ENCODE measurements around the gene IGSF9B. TPM values are rescaled to one million over a fixed set of nuclear protein-coding genes. Genes with fewer than 3 reads are reported as not detected.

IGSF9B gene
- total RNA-seq, 1 experiment from 2014 or later, result 2.2 TPM

DNA sequence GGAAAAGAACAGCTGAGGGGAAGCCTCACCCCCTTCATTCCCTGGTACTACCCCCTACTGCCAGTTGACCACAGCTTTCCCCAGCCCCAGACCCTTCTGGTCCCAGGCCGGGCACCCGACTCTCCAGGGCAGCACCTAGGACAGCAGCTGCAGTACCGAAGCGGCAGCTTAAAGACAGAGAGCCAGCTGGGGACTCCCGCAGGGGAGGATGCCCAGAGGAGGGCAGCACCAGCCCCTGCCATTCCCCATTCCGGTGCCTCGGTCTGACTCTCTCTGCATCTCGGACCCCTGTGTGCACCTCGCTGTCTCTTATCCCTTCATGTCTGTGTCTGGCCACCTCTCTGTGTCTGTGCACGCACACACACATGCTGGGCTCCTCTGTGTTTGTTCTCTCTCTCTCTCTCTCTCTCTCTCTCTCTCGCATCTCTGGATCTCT lies 9.4 kb downstream of the IGSF9B start:
- peaks cover 12% of the 10 kb centered on the region for H3K4me1 ChIP-seq (ENCODE audit: control insufficient read depth, insufficient read depth, low read length)
- H3K4me3 ChIP-seq (ENCODE audit: low read depth in 2 of 2, low read length in 2 of 2), result no peak overlapping the region
- H3K27me3 ChIP-seq (ENCODE audit: control insufficient read depth, insufficient read depth, low read length), result no peaks in the 10 kb centered on the region
- CTCF ChIA-PET, result interaction anchor here (1.1 kb wide), 1 partner anchor 20 kb away, joined by 3 read pairs; no protein-coding TSS in a partner anchor
- in situ Hi-C loops (cut with HindIII; ENCODE audit: low pct_unique_long_range_greater_than_20kb, low sequenced_read_pairs) (no loop called here), intact Hi-C loops (cut with micrococcal nuclease; ENCODE audit: unreplicated experiment) (no loop called here)
- POLR2A ChIA-PET, result interaction anchor here (0.7 kb wide), 1 partner anchor 125 kb away, joined by 6 read pairs; no protein-coding TSS in a partner anchor
- no peak for DNase-seq (ENCODE audit: low read depth, low spot score)
- no peaks in the 10 kb centered on the region for H3K9me3 ChIP-seq (ENCODE audit: control insufficient read depth, insufficient read depth, low read depth, low read length)
- H3K36me3 ChIP-seq (ENCODE audit: control insufficient read depth, insufficient read depth, low read length), result no peaks in the 10 kb centered on the region
- ATAC-seq, result peak; percentile 83
- no peak overlapping the region for H3K27ac ChIP-seq (ENCODE audit: low read length)
- no TSS peak for BruUV-seq (replicated peaks)
- TF ChIP-seq TCF7L2 (IDR thresholded peaks at IDR 0.05; ENCODE audit: low read depth, low read length) (peak; percentile 66; the same call in 1 of the 2 replicates), SIN3A (IDR thresholded peaks at IDR 0.05; ENCODE audit: borderline replicate concordance, insufficient read depth, low read depth, low read length) (no peak), POLR2AphosphoS5 (IDR thresholded peaks at IDR 0.05; ENCODE audit: low read depth, low read length) (no peak)
- TF ChIP-seq, protein P1, sequence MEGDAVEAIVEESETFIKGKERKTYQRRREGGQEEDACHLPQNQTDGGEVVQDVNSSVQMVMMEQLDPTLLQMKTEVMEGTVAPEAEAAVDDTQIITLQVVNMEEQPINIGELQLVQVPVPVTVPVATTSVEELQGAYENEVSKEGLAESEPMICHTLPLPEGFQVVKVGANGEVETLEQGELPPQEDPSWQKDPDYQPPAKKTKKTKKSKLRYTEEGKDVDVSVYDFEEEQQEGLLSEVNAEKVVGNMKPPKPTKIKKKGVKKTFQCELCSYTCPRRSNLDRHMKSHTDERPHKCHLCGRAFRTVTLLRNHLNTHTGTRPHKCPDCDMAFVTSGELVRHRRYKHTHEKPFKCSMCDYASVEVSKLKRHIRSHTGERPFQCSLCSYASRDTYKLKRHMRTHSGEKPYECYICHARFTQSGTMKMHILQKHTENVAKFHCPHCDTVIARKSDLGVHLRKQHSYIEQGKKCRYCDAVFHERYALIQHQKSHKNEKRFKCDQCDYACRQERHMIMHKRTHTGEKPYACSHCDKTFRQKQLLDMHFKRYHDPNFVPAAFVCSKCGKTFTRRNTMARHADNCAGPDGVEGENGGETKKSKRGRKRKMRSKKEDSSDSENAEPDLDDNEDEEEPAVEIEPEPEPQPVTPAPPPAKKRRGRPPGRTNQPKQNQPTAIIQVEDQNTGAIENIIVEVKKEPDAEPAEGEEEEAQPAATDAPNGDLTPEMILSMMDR (IDR thresholded peaks at IDR 0.05), result no peak; the same call in 1 of the 2 replicates
- TF ChIP-seq, protein P2, sequence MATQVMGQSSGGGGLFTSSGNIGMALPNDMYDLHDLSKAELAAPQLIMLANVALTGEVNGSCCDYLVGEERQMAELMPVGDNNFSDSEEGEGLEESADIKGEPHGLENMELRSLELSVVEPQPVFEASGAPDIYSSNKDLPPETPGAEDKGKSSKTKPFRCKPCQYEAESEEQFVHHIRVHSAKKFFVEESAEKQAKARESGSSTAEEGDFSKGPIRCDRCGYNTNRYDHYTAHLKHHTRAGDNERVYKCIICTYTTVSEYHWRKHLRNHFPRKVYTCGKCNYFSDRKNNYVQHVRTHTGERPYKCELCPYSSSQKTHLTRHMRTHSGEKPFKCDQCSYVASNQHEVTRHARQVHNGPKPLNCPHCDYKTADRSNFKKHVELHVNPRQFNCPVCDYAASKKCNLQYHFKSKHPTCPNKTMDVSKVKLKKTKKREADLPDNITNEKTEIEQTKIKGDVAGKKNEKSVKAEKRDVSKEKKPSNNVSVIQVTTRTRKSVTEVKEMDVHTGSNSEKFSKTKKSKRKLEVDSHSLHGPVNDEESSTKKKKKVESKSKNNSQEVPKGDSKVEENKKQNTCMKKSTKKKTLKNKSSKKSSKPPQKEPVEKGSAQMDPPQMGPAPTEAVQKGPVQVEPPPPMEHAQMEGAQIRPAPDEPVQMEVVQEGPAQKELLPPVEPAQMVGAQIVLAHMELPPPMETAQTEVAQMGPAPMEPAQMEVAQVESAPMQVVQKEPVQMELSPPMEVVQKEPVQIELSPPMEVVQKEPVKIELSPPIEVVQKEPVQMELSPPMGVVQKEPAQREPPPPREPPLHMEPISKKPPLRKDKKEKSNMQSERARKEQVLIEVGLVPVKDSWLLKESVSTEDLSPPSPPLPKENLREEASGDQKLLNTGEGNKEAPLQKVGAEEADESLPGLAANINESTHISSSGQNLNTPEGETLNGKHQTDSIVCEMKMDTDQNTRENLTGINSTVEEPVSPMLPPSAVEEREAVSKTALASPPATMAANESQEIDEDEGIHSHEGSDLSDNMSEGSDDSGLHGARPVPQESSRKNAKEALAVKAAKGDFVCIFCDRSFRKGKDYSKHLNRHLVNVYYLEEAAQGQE (IDR thresholded peaks at IDR 0.05; ENCODE audit: insufficient read depth in 1 of 2, low read depth in 2 of 2, low read length in 1 of 2), result peak; percentile 97 to 98

DNA sequence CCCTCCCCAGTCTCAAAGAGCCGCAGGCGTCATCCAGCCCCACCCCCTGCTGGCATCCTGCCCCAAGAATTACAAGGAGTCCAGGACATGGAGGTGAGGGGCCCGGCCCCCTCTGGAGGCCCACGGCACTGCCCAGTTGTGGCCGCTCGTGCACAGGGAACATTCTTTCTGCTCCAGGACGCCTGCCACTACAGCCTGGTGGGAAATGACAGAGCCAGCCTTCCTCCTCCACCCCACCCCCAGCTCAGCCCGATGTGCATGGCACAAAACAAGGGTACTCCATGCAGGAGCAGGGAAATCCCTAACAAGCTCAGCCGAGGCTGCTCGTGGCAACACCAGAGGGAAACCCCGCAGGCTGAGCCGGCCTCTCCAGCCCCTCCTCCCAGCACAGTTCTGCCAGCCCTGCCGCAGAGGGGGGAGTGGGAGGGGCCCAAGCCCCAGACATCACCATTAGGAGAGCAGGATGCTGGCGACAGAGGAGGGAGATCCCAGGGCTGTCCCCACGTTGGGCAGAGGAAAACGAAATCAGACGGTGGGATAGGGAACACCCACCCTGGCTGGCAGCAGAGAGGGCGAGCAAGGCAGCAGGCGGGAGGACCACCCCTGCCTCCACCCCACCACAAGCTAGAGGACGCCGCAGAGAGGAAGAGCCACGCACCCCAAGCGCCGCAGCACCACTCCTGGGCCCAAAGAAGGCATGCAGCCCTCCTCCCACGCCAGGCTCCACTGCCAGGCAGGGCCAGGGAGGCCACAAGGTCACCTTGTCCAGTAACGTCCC lies 10.0 kb downstream of the IGSF9B start:
- in situ Hi-C loops (cut with HindIII; ENCODE audit: low pct_unique_long_range_greater_than_20kb, low sequenced_read_pairs) (no loop called here), intact Hi-C loops (cut with micrococcal nuclease; ENCODE audit: unreplicated experiment) (no loop called here)
- ChIA-PET CTCF (interaction anchor here (1.1 kb wide), 1 partner anchor 19 kb away, joined by 3 read pairs; no protein-coding TSS in a partner anchor), POLR2A (no interaction called here)
- H3K27ac ChIP-seq (ENCODE audit: low read length), result no peak overlapping the region
- DNase-seq (ENCODE audit: low read depth, low spot score) (no peak), ATAC-seq (peak; percentile 36)
- H3K4me1 ChIP-seq (ENCODE audit: control insufficient read depth, insufficient read depth, low read length), result peaks cover 6% of the 10 kb centered on the region
- no peaks in the 10 kb centered on the region for H3K9me3 ChIP-seq (ENCODE audit: control insufficient read depth, insufficient read depth, low read depth, low read length)
- no peak for TF ChIP-seq SIN3A (IDR thresholded peaks at IDR 0.05; ENCODE audit: borderline replicate concordance, insufficient read depth, low read depth, low read length)
- TF ChIP-seq, protein P1 (IDR thresholded peaks at IDR 0.05), result no peak
- no peak for TF ChIP-seq POLR2AphosphoS5 (IDR thresholded peaks at IDR 0.05; ENCODE audit: low read depth, low read length)
- no peak for TF ChIP-seq TCF7L2 (IDR thresholded peaks at IDR 0.05; ENCODE audit: low read depth, low read length)
- TF ChIP-seq, protein P2 (IDR thresholded peaks at IDR 0.05; ENCODE audit: insufficient read depth in 1 of 2, low read depth in 2 of 2, low read length in 1 of 2), result no peak
- H3K36me3 ChIP-seq (ENCODE audit: control insufficient read depth, insufficient read depth, low read length), result no peaks in the 10 kb centered on the region
- no peaks in the 10 kb centered on the region for H3K27me3 ChIP-seq (ENCODE audit: control insufficient read depth, insufficient read depth, low read length)
- H3K4me3 ChIP-seq (ENCODE audit: low read depth in 2 of 2, low read length in 2 of 2), result no peak overlapping the region
- no TSS peak for BruUV-seq (replicated peaks)

All from Panc1 (cell line).